HG03025 (cell line): ENCODE data around the gene TRAPPC2.
"Not testable (repeated sequence)": the region's sequence is repeated elsewhere in the genome, so short reads cannot be mapped to it uniquely, and the experiment has no call there.

ENCODE experiments used
- ATAC-seq: cut with Tn5 transposase; IDR thresholded peaks from one replicate; pipeline ENCODE4 v1.9.1; 2021; ENCODE audit warnings: mild to moderate bottlenecking, moderate library complexity; ENCODE audit not compliant: unreplicated experiment, low FRiP score

The TRAPPC2 gene

GRCh38 chrX:13700380-13700779 lies 34.0 kb downstream of the TRAPPC2 start:
- ATAC-seq = no peak

- ATAC-seq = peak; percentile 48
Measured at GRCh38 chrX:13699183-13699826, 35.1 kb downstream of the TRAPPC2 start.

GRCh38 chrX:13698432-13698831 lies 36.0 kb downstream of the TRAPPC2 start:
- ATAC-seq = no peak

GRCh38 chrX:13697976-13698375 lies 36.4 kb downstream of the TRAPPC2 start:
- no peak for ATAC-seq

GRCh38 chrX:13697455-13697854 lies 37.0 kb downstream of the TRAPPC2 start:
- ATAC-seq = no peak

GRCh38 chrX:13695601-13696115 lies 38.8 kb downstream of the TRAPPC2 start:
- no peak for ATAC-seq

- no peak for ATAC-seq
Measured at GRCh38 chrX:13694983-13695382, 39.4 kb downstream of the TRAPPC2 start.

- ATAC-seq = no peak
Measured at GRCh38 chrX:13694359-13694758, 40.1 kb downstream of the TRAPPC2 start.

- ATAC-seq = no peak
Measured at GRCh38 chrX:13693341-13693961, 41.0 kb downstream of the TRAPPC2 start.

GRCh38 chrX:13692771-13693231 lies 41.6 kb downstream of the TRAPPC2 start:
- ATAC-seq = no peak

- ATAC-seq = no peak
Measured at GRCh38 chrX:13691841-13692371, 42.5 kb downstream of the TRAPPC2 start.

- ATAC-seq = no peak
Measured at GRCh38 chrX:13690836-13691235, 43.6 kb downstream of the TRAPPC2 start.

GRCh38 chrX:13689741-13690211 lies 44.6 kb downstream of the TRAPPC2 start:
- ATAC-seq = no peak

GRCh38 chrX:13688958-13689740 lies 45.3 kb downstream of the TRAPPC2 start, which contains the start of gene RAB9A:
RAB9A (plus strand) TSS chrX:13689128; CDS start chrX:13708747, 19,619 bp downstream.
- ATAC-seq = peak; percentile 60

GRCh38 chrX:13688384-13688957 lies 45.9 kb downstream of the TRAPPC2 start:
- no peak for ATAC-seq

- ATAC-seq = no peak
Measured at GRCh38 chrX:13687203-13687602, 47.2 kb downstream of the TRAPPC2 start.

- no peak for ATAC-seq
Measured at GRCh38 chrX:13685126-13685763, 49.2 kb downstream of the TRAPPC2 start.

GRCh38 chrX:13684361-13684760 lies 50.1 kb downstream of the TRAPPC2 start:
- no peak for ATAC-seq

- no peak for ATAC-seq
Measured at GRCh38 chrX:13681595-13681994, 52.8 kb downstream of the TRAPPC2 start.

GRCh38 chrX:13679700-13680099 lies 54.7 kb downstream of the TRAPPC2 start:
- ATAC-seq = not testable (repeated sequence)
